SU-DHL-6 (cell line): Measurements from ENCODE around the gene SARM1.

ENCODE experiments used
- H2AFZ ChIP-seq: fragments of 200-600 bp; sonication (generic); 2 replicates; pipeline ENCODE4 v1.6.1; 2014; ENCODE audit warnings: low read depth, mild to moderate bottlenecking, moderate library complexity, mixed read lengths, antibody characterized with exemption, low read length; ENCODE audit not compliant: severe bottlenecking
- H3F3A ChIP-seq: fragments of 200-600 bp; shearing (Covaris generic); 2 replicates; pipeline ENCODE4 v1.6.0; 2016; ENCODE audit warnings: antibody characterized with exemption, mild to moderate bottlenecking; ENCODE audit not compliant: insufficient read depth
- H3K27ac ChIP-seq: fragments of 200-600 bp; sonication (generic); 2 replicates; pipeline ENCODE4 v1.5.1; 2016; ENCODE audit warnings: low read depth, mild to moderate bottlenecking, low read length, moderate library complexity, mixed read lengths
- H3K27me3 ChIP-seq: fragments of 200-600 bp; sonication (generic), shearing (Covaris generic); 2 replicates; pipeline ENCODE4 v1.6.0; 2014; ENCODE audit warnings: mild to moderate bottlenecking, low read length
- H3K36me3 ChIP-seq: fragments of 200-600 bp; sonication (generic); 2 replicates; pipeline ENCODE4 v1.6.1; 2014; ENCODE audit warnings: mild to moderate bottlenecking, low read length, mixed read lengths
- H3K4me2 ChIP-seq: fragments of 300-600, 200-600 bp; shearing (Covaris generic), sonication (generic); 2 replicates; pipeline ENCODE4 v1.6.0; 2014; ENCODE audit warnings: low read length, low read depth, mild to moderate bottlenecking; ENCODE audit not compliant: poor library complexity, severe bottlenecking
- H3K4me3 ChIP-seq: fragments of 200-600 bp; sonication (generic); 2 replicates; pipeline ENCODE4 v1.5.1; 2014; ENCODE audit warnings: antibody characterized with exemption, low read length, mild to moderate bottlenecking, mixed read lengths; ENCODE audit not compliant: insufficient read depth, poor library complexity, severe bottlenecking
- H3K79me2 ChIP-seq: fragments of 200-600 bp; sonication (generic); 2 replicates; pipeline ENCODE4 v1.6.1; 2014; ENCODE audit warnings: mild to moderate bottlenecking, low read length, moderate library complexity; ENCODE audit not compliant: insufficient read depth
- H3K9ac ChIP-seq: fragments of 200-600 bp; sonication (generic); 2 replicates; pipeline ENCODE4 v1.7.0; 2014; ENCODE audit warnings: mild to moderate bottlenecking, low read length
- H3K9me2 ChIP-seq: fragments of 200-600 bp; sonication (generic); replicated peaks from 2 replicates; pipeline ENCODE4 v1.6.1; 2014; ENCODE audit warnings: low read length; ENCODE audit not compliant: insufficient read depth
- H3K9me3 ChIP-seq: fragments of 200-600 bp; sonication (generic); 2 replicates; pipeline ENCODE4 v1.6.1; 2014; ENCODE audit warnings: low read length, mixed read lengths; ENCODE audit not compliant: insufficient read depth
- H4K20me1 ChIP-seq: fragments of 200-600 bp; sonication (generic); 2 replicates; pipeline ENCODE4 v1.6.1; 2014; ENCODE audit warnings: low read depth, mild to moderate bottlenecking, antibody characterized with exemption, low read length, moderate library complexity, mixed read lengths
- CTCF ChIP-seq: fragments of 200-600 bp; sonication (generic); IDR thresholded peaks from one replicate; pipeline ENCODE4 v1.5.1; 2017; ENCODE audit warnings: antibody characterized with exemption, mild to moderate bottlenecking, low read length, moderate library complexity; ENCODE audit not compliant: insufficient read depth, poor library complexity, severe bottlenecking
- EZH2phosphoT487 ChIP-seq: fragments of 200-600 bp; sonication (generic), shearing (Covaris generic); conservative IDR thresholded peaks from 2 replicates; pipeline ENCODE4 v1.6.1; 2018; ENCODE audit warnings: mild to moderate bottlenecking, antibody characterized with exemption, low read length, moderate library complexity, mixed read lengths

The SARM1 gene

GRCh38 chr17:28379814-28380801, 8.6 kb downstream of the SARM1 start:
- Histone ChIP-seq H3K4me3 (no peak overlapping the region), H3K4me2 (no peak overlapping the region), H3K9ac (no peak overlapping the region), H3K9me3 (no peaks in the 10 kb centered on the region), H3K27ac (no peak overlapping the region), H3K79me2 (no peaks in the 10 kb centered on the region), H2AFZ (no peak overlapping the region), H3K27me3 (no peaks in the 10 kb centered on the region), H3F3A (no peaks in the 10 kb centered on the region), H4K20me1 (no peaks in the 10 kb centered on the region), H3K36me3 (no peaks in the 10 kb centered on the region), H3K9me2 (no peaks in the 10 kb centered on the region)
- TF ChIP-seq CTCF, result no peak
- no peak for TF ChIP-seq EZH2phosphoT487

- Histone ChIP-seq H3K79me2 (no peaks in the 10 kb centered on the region), H3K9me2 (no peaks in the 10 kb centered on the region), H3F3A (no peaks in the 10 kb centered on the region), H2AFZ (no peak overlapping the region), H3K9me3 (no peaks in the 10 kb centered on the region), H3K27me3 (no peaks in the 10 kb centered on the region), H3K9ac (no peak overlapping the region), H3K4me3 (no peak overlapping the region), H3K4me2 (no peak overlapping the region), H3K27ac (no peak overlapping the region), H3K36me3 (no peaks in the 10 kb centered on the region), H4K20me1 (no peaks in the 10 kb centered on the region)
- TF ChIP-seq CTCF, result no peak
- TF ChIP-seq EZH2phosphoT487, result no peak
Observed at GRCh38 chr17:28381141-28381825, 9.8 kb downstream of the SARM1 start.

GRCh38 chr17:28384281-28385036, 13.0 kb downstream of the SARM1 start:
- Histone ChIP-seq H3K9ac (0 out of 2 replicates have a peak overlapping the region, but pooled peaks have one; percentile 21), H4K20me1 (no peaks in the 10 kb centered on the region), H3K27me3 (no peaks in the 10 kb centered on the region), H3K36me3 (no peaks in the 10 kb centered on the region), H3K27ac (no peak overlapping the region), H3F3A (no peaks in the 10 kb centered on the region), H3K4me3 (no peak overlapping the region), H3K4me2 (peak overlapping the region; percentile 29), H3K79me2 (no peaks in the 10 kb centered on the region), H2AFZ (peak overlapping the region; percentile 54), H3K9me2 (no peaks in the 10 kb centered on the region), H3K9me3 (no peaks in the 10 kb centered on the region)
- TF ChIP-seq CTCF (no peak), EZH2phosphoT487 (no peak)
